H9 (cell line): ENCODE data around the gene DCUN1D2. TPM values are rescaled to one million over a fixed set of nuclear protein-coding genes. Genes with fewer than 3 reads are reported as not detected.

Experiments used
- DNase-seq: peaks from one replicate; pipeline ENCODE4 v3.0.0-alpha.2; 2017
- H2AFZ ChIP-seq: one replicate; pipeline ENCODE4 v1.6.1; 2013; ENCODE audit warnings: mild to moderate bottlenecking, low read length, control low read depth, moderate library complexity
- H2AK5ac ChIP-seq: 2 replicates; pipeline ENCODE4 v1.6.1; 2013; ENCODE audit warnings: low read length, control low read depth, mixed read lengths; ENCODE audit not compliant: insufficient read length
- H2BK120ac ChIP-seq: one replicate; pipeline ENCODE4 v1.6.1; 2013; ENCODE audit warnings: low read depth, mild to moderate bottlenecking, low read length, control low read depth, inconsistent platforms; ENCODE audit not compliant: poor library complexity, severe bottlenecking
- H2BK12ac ChIP-seq: 2 replicates; pipeline ENCODE4 v1.6.1; 2013; ENCODE audit warnings: low read length, control low read depth, mixed read lengths, low read depth; ENCODE audit not compliant: insufficient read length
- H2BK15ac ChIP-seq: 2 replicates; pipeline ENCODE4 v1.6.1; 2013; ENCODE audit warnings: low read depth, low read length, control low read depth
- H2BK20ac ChIP-seq: one replicate; pipeline ENCODE4 v1.6.1; 2013; ENCODE audit warnings: low read depth, mild to moderate bottlenecking, low read length, control low read depth, inconsistent platforms; ENCODE audit not compliant: poor library complexity, severe bottlenecking
- H2BK5ac ChIP-seq: 2 replicates; pipeline ENCODE4 v1.6.1; 2013; ENCODE audit warnings: low read length, control low read depth, mixed read lengths; ENCODE audit not compliant: insufficient read length
- H3K14ac ChIP-seq: 2 replicates; pipeline ENCODE4 v1.6.1; 2013; ENCODE audit warnings: low read length, control low read depth; ENCODE audit not compliant: insufficient read depth
- H3K18ac ChIP-seq: 2 replicates; pipeline ENCODE4 v1.6.1; 2013; ENCODE audit warnings: low read depth, mild to moderate bottlenecking, mixed read lengths, low read length, control low read depth; ENCODE audit not compliant: insufficient read length
- H3K23ac ChIP-seq: 2 replicates; pipeline ENCODE4 v1.6.1; 2013; ENCODE audit warnings: low read length, control low read depth, mixed read lengths, low read depth; ENCODE audit not compliant: insufficient read length
- H3K23me2 ChIP-seq: 2 replicates; pipeline ENCODE4 v1.6.1; 2013; ENCODE audit warnings: low read depth, mild to moderate bottlenecking, mixed read lengths, low read length, control low read depth; ENCODE audit not compliant: insufficient read length, poor library complexity, severe bottlenecking
- H3K27ac ChIP-seq: 2 replicates; pipeline ENCODE4 v1.5.1; 2013; ENCODE audit warnings: low read length, control low read depth, mixed read lengths, low read depth; ENCODE audit not compliant: insufficient read length
- H3K27me3 ChIP-seq: 2 replicates; pipeline ENCODE4 v1.6.1; 2013; ENCODE audit warnings: low read length, control low read depth, inconsistent platforms; ENCODE audit not compliant: insufficient read depth
- H3K4ac ChIP-seq: 2 replicates; pipeline ENCODE4 v1.6.1; 2013; ENCODE audit warnings: low read depth, mild to moderate bottlenecking, control low read depth, inconsistent platforms, low read length, moderate library complexity
- H3K4me1 ChIP-seq: 2 replicates; pipeline ENCODE4 v1.6.1; 2013; ENCODE audit warnings: low read length, control low read depth, inconsistent platforms; ENCODE audit not compliant: insufficient read depth
- H3K4me2 ChIP-seq: 2 replicates; pipeline ENCODE4 v1.6.1; 2013; ENCODE audit warnings: low read length, control low read depth, mixed read lengths; ENCODE audit not compliant: insufficient read length, insufficient read depth
- H3K56ac ChIP-seq: 2 replicates; pipeline ENCODE4 v1.6.1; 2013; ENCODE audit warnings: low read depth, mild to moderate bottlenecking, mixed read lengths, low read length, control low read depth; ENCODE audit not compliant: insufficient read length
- H3K79me1 ChIP-seq: 2 replicates; pipeline ENCODE4 v1.6.1; 2013; ENCODE audit warnings: low read depth, mild to moderate bottlenecking, moderate library complexity, low read length, control low read depth, inconsistent platforms; ENCODE audit not compliant: insufficient read depth, poor library complexity, severe bottlenecking
- H3K79me2 ChIP-seq: 2 replicates; pipeline ENCODE4 v1.6.1; 2013; ENCODE audit warnings: low read length, control low read depth, inconsistent platforms; ENCODE audit not compliant: insufficient read depth
- H3K9ac ChIP-seq: 2 replicates; pipeline ENCODE4 v1.6.1; 2013; ENCODE audit warnings: low read length, control low read depth, mixed read lengths; ENCODE audit not compliant: insufficient read length; ENCODE audit errors: extremely low read depth
- H3K9me3 ChIP-seq: one replicate; pipeline ENCODE4 v1.6.1; 2013; ENCODE audit warnings: low read depth, low read length, inconsistent platforms; ENCODE audit not compliant: control insufficient read depth
- H3T11ph ChIP-seq: one replicate; pipeline ENCODE4 v1.6.1; 2013; ENCODE audit warnings: mild to moderate bottlenecking, low read length, control low read depth, inconsistent platforms
- H4K20me1 ChIP-seq: one replicate; pipeline ENCODE4 v1.6.1; 2013; ENCODE audit not compliant: control insufficient read depth, insufficient read length, insufficient read depth
- H4K5ac ChIP-seq: 2 replicates; pipeline ENCODE4 v1.6.1; 2013; ENCODE audit warnings: low read depth, mild to moderate bottlenecking, mixed read lengths, low read length, control low read depth; ENCODE audit not compliant: insufficient read length
- H4K8ac ChIP-seq: replicated peaks from 2 replicates; pipeline ENCODE4 v1.6.1; 2013; ENCODE audit warnings: low read length, control low read depth, mixed read lengths, low read depth; ENCODE audit not compliant: insufficient read length
- H4K91ac ChIP-seq: 2 replicates; pipeline ENCODE4 v1.6.1; 2013; ENCODE audit warnings: low read depth, mild to moderate bottlenecking, moderate library complexity, mixed read lengths, low read length, control low read depth; ENCODE audit not compliant: insufficient read length
- H3K27ac Mint-ChIP-seq, 3 experiments: 2 replicates in 2 of 3; 3 replicates in 1 of 3; pipeline ENCODE4 v1.8.0; 2020 to 2021; ENCODE audit warnings: mixed read lengths in 3 of 3, mild to moderate bottlenecking in 1 of 3, moderate library complexity in 1 of 3
- H3K27me3 Mint-ChIP-seq: 2 replicates; pipeline ENCODE4 v1.8.0; 2021; ENCODE audit warnings: low read depth, mild to moderate bottlenecking, moderate library complexity, mixed read lengths
- H3K36me3 Mint-ChIP-seq, 3 experiments: 2 replicates in 2 of 3; 3 replicates in 1 of 3; pipeline ENCODE4 v1.8.0; 2020 to 2021; ENCODE audit warnings: low read depth in 3 of 3, mixed read lengths in 3 of 3; ENCODE audit not compliant: insufficient read depth in 1 of 3
- H3K4me1 Mint-ChIP-seq, 2 experiments: 2 replicates each; pipeline ENCODE4 v1.8.0; 2020; ENCODE audit warnings: mixed read lengths in 2 of 2
- H3K4me3 Mint-ChIP-seq, 2 experiments: 2 replicates in 1 of 2; 3 replicates in 1 of 2; pipeline ENCODE4 v1.8.0; 2020 to 2021; ENCODE audit warnings: mild to moderate bottlenecking in 2 of 2, mixed read lengths in 2 of 2, moderate library complexity in 1 of 2
- H3K9me3 Mint-ChIP-seq, 2 experiments: 2 replicates in 1 of 2; 3 replicates in 1 of 2; pipeline ENCODE4 v1.8.0; 2020; ENCODE audit warnings: mild to moderate bottlenecking in 2 of 2, mixed read lengths in 2 of 2, moderate library complexity in 1 of 2
- WGBS: extraction: QIAGEN DNeasy Blood & Tissue Kit; methylation state at CpG from one replicate; pipeline ENCODE4 v1.1.7; 2013; ENCODE audit warnings: missing lambda C conversion rate, low lambda C conversion rate, mixed read lengths; ENCODE audit not compliant: insufficient read length; ENCODE audit errors: extremely low coverage; 5-methylcytosine and 5-hydroxymethylcytosine counted together
- total RNA-seq: library from RNA; stranded (reverse); gene quantifications from 2 replicates; pipeline ENCODE4 v1.2.1, GENCODE V29; 2021
- TF ChIP-seq, protein P1 (sequence below): fragments of 200-600 bp; sonication (generic); conservative IDR thresholded peaks from 3 replicates; pipeline ENCODE4 v1.8.0; 2021; ENCODE audit warnings: antibody characterized with exemption, mild to moderate bottlenecking

Gene DCUN1D2
- total RNA-seq, 1 experiment from 2014 or later = 36.8 TPM

DNA sequence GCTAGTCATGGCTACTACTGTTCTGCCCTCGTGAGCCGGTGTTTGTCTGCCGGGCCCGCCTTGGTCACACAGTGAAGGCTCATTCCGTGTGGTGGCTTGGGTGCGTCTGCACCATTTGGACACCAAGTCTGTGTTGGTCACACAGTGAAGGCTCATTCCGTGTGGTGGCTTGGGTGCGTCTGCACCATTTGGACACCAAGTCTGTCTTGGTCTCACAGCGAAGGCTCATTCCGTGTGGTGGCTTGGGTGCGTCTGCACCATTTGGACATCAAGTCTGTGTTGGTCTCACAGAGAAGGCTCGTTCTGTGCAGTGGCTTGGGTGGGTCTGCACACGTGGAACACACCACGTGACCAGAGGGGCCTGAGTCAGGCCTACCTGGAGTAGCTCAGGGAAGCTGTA, 29.0 kb upstream of the DCUN1D2 start:
- Histone ChIP-seq H2AK5ac (no peak overlapping the region), H2AFZ (no peak overlapping the region), H3K9me3 (no peaks in the 10 kb centered on the region), H3T11ph (no peak overlapping the region), H4K91ac (no peak overlapping the region), H3K79me2 (peaks cover 2% of the 10 kb centered on the region), H3K18ac (no peak overlapping the region), H3K27me3 (no peaks in the 10 kb centered on the region), H2BK20ac (no peak overlapping the region), H3K27ac (no peak overlapping the region), H3K4me2 (no peak overlapping the region), H3K14ac (no peak overlapping the region), H2BK120ac (no peak overlapping the region), H3K56ac (no peak overlapping the region), H3K23me2 (no peaks in the 10 kb centered on the region), H2BK12ac (no peak overlapping the region), H3K23ac (no peak overlapping the region), H2BK15ac (no peak overlapping the region), H3K9ac (no peak overlapping the region), H4K20me1 (no peaks in the 10 kb centered on the region), H4K5ac (no peak overlapping the region), H3K4ac (no peak overlapping the region), H3K79me1 (no peaks in the 10 kb centered on the region), H4K8ac (no peak overlapping the region), H3K4me1 (no peaks in the 10 kb centered on the region), H2BK5ac (no peak overlapping the region)
- TF ChIP-seq, protein P1, sequence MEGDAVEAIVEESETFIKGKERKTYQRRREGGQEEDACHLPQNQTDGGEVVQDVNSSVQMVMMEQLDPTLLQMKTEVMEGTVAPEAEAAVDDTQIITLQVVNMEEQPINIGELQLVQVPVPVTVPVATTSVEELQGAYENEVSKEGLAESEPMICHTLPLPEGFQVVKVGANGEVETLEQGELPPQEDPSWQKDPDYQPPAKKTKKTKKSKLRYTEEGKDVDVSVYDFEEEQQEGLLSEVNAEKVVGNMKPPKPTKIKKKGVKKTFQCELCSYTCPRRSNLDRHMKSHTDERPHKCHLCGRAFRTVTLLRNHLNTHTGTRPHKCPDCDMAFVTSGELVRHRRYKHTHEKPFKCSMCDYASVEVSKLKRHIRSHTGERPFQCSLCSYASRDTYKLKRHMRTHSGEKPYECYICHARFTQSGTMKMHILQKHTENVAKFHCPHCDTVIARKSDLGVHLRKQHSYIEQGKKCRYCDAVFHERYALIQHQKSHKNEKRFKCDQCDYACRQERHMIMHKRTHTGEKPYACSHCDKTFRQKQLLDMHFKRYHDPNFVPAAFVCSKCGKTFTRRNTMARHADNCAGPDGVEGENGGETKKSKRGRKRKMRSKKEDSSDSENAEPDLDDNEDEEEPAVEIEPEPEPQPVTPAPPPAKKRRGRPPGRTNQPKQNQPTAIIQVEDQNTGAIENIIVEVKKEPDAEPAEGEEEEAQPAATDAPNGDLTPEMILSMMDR = no peak
- peaks cover 26 to 54% (median 44%) of the 10 kb centered on the region in 3 experiments for H3K36me3 Mint-ChIP-seq
- DNase-seq = no peak
- H3K9me3 Mint-ChIP-seq = no peaks in the 10 kb centered on the region
- no CpG with 5 or more reads among the region's 14 CpGs for WGBS
- no peaks in the 10 kb centered on the region for H3K4me1 Mint-ChIP-seq
- H3K27ac Mint-ChIP-seq = peak overlapping the region in 2 of 3 experiments; percentile 65 to 83; a peak in 2 of 7 replicates
- H3K4me3 Mint-ChIP-seq = no peak overlapping the region
- no peaks in the 10 kb centered on the region for H3K27me3 Mint-ChIP-seq
